K562 (cell line): ENCODE results near the gene GARIN5B. TPM values are rescaled to one million over a fixed set of nuclear protein-coding genes. Genes with fewer than 3 reads are reported as not detected.
A peak's percentile ranks its signal among the peaks of the same experiment; 100 is the strongest.

Experiments used
- CHD7 ChIP-seq: fragments of 200-600 bp; sonication (generic); IDR thresholded peaks from one replicate; pipeline ENCODE4 v1.6.1; 2012; ENCODE audit warnings: mild to moderate bottlenecking, low read depth, low read length, inconsistent platforms
- FOXP1 ChIP-seq: sonication (generic); formaldehyde crosslinking; IDR thresholded peaks from 2 replicates; pipeline ENCODE4 v1.8.0; 2022; ENCODE audit warnings: mild to moderate bottlenecking, missing genetic modification reagents
- HDAC1 ChIP-seq, 2 experiments: fragments of 450-650 bp; IDR thresholded peaks; 2 replicates each; pipeline ENCODE4 v1.6.1; 2016 to 2017; ENCODE audit warnings: inconsistent platforms in 1 of 2, mild to moderate bottlenecking in 1 of 2, moderate library complexity in 1 of 2
- MYC ChIP-seq, 2 experiments: fragments of 250-450 bp in 1 of 2; sonication (Bioruptor Pico) in 1 of 2; IDR thresholded peaks; 2 replicates each; pipeline versions ENCODE4 v1.5.1 to v1.6.1; 2012 to 2021; ENCODE audit warnings: low read depth in 2 of 2, borderline replicate concordance in 1 of 2, improper control_type of control experiment in 1 of 2, low read length in 1 of 2, mild to moderate bottlenecking in 1 of 2, moderate library complexity in 1 of 2
- NR3C1 ChIP-seq: sonication (generic); formaldehyde crosslinking; IDR thresholded peaks from 2 replicates; pipeline ENCODE4 v1.8.1; 2022; ENCODE audit warnings: missing genetic modification reagents
- PKNOX1 ChIP-seq: fragments of 450-650 bp; IDR thresholded peaks from 2 replicates; pipeline ENCODE4 v1.6.1; 2016
- POLR2AphosphoS5 ChIP-seq: IDR thresholded peaks from 2 replicates; pipeline ENCODE4 v1.6.1; 2011; ENCODE audit warnings: mild to moderate bottlenecking, low read depth, low read length, moderate library complexity; ENCODE audit not compliant: control insufficient read depth, insufficient read depth
- TRIM24 ChIP-seq, 2 experiments: fragments of 450-650 bp; IDR thresholded peaks; 2 replicates each; pipeline ENCODE4 v1.6.1; 2016
- UBTF ChIP-seq, 2 experiments: IDR thresholded peaks; 2 replicates each; pipeline ENCODE4 v1.6.1; 2012; ENCODE audit warnings: improper control_type of control experiment in 2 of 2, low read depth in 2 of 2, low read length in 2 of 2, borderline replicate concordance in 1 of 2
- polyA plus RNA-seq, 8 experiments: library from polyadenylated mRNA; depleted of rRNA in 4 of 8; stranded (reverse) in 5 of 8; unstranded in 3 of 8; fragments of >200 nt; fragmentation: Nextera tagmentation in 2 of 8; fragmentation: Illumina TruSeq in 1 of 8; extraction: Ambion mirVana in 2 of 8; extraction: Trizol in 1 of 8; gene quantifications; 2 replicates each; pipeline versions ENCODE4 v1.2.1 to v1.2.3, GENCODE V29; 2011 to 2014; ENCODE audit warnings: inconsistent platforms in 1 of 8, missing spikeins in 1 of 8
- total RNA-seq, 7 experiments: library from RNA; depleted of rRNA in 6 of 7; stranded (reverse); fragments of >200 nt in 6 of 7; fragmentation: Illumina TruSeq in 2 of 7; extraction: Trizol in 2 of 7; gene quantifications; 2 replicates each; pipeline versions ENCODE4 v1.2.1 to v1.2.3, GENCODE V29; 2011 to 2021; ENCODE audit warnings: low replicate concordance in 1 of 7
- TF ChIP-seq, protein P1 (sequence below): fragments of 450-650 bp; IDR thresholded peaks from 2 replicates; pipeline ENCODE4 v1.6.1; 2016; ENCODE audit warnings: borderline replicate concordance

GARIN5B gene
- total and polyA plus RNA-seq, 9 of the 15 experiments (the other 6 are each of a cell fraction or from before 2014, with no cell fraction given), result not detected

DNA sequence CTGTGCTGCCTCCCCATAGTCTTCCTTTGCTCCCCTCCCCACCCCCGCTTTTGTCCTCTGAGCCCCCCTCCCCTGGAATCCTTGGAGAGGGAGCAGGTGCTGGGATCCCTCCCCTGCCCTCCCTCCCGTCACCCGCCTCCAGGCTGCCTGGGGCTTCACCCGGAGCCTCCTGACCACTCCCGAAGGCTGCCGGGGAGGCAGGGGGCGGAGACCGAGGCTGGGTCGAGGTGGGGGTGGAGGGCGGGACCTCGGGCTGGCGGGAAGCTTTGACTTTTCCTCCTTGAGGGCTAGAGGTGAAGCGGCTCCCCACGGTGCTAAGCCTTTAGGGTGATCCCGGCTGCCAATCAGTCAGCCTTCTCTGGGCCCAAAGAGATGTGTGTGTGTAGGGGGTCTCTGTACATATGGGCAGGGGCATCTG is 21.9 kb downstream of the GARIN5B start (continued):
- no peak for TF ChIP-seq CHD7
- no peak for TF ChIP-seq NR3C1 (CRISPR knock-in tag)
- TF ChIP-seq MYC (IDR thresholded peaks at IDR 0.05; ENCODE audit: low read depth, low read length), result no peak
- TF ChIP-seq MYC (CRISPR knock-in tag; IDR thresholded peaks at IDR 0.05; ENCODE audit: borderline replicate concordance, low read depth), result no peak
- TF ChIP-seq, protein P1, sequence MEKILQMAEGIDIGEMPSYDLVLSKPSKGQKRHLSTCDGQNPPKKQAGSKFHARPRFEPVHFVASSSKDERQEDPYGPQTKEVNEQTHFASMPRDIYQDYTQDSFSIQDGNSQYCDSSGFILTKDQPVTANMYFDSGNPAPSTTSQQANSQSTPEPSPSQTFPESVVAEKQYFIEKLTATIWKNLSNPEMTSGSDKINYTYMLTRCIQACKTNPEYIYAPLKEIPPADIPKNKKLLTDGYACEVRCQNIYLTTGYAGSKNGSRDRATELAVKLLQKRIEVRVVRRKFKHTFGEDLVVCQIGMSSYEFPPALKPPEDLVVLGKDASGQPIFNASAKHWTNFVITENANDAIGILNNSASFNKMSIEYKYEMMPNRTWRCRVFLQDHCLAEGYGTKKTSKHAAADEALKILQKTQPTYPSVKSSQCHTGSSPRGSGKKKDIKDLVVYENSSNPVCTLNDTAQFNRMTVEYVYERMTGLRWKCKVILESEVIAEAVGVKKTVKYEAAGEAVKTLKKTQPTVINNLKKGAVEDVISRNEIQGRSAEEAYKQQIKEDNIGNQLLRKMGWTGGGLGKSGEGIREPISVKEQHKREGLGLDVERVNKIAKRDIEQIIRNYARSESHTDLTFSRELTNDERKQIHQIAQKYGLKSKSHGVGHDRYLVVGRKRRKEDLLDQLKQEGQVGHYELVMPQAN, result 0 out of 2 replicates have a peak, but pooled peaks have one; percentile 31
- TF ChIP-seq POLR2AphosphoS5, result peak; percentile 49; the same call in 1 of the 2 replicates
- TF ChIP-seq TRIM24 (IDR thresholded peaks at IDR 0.05), result no peak
- 0 out of 4 replicates have a peak, but pooled peaks of 1 of the 2 experiments have one; percentile 40 for TF ChIP-seq HDAC1 (IDR thresholded peaks at IDR 0.05)
- TF ChIP-seq UBTF (IDR thresholded peaks at IDR 0.05; ENCODE audit: borderline replicate concordance in 1 of 2, low read depth in 2 of 2, low read length in 2 of 2), result 0 out of 4 replicates have a peak, but pooled peaks of 1 of the 2 experiments have one; percentile 13
- no peak for TF ChIP-seq FOXP1 (CRISPR knock-in tag)
- TF ChIP-seq PKNOX1, result peak; percentile 70
